Subcutaneous adipose tissue (tissue), 4 donors: Measurements from ENCODE around the gene BRD9. TPM values are rescaled to one million over a fixed set of nuclear protein-coding genes. Genes with fewer than 3 reads are reported as not detected.

ENCODE experiments used
- total RNA-seq, 4 donors: library from RNA; depleted of rRNA; stranded (reverse); fragments of >200 nt; gene quantifications; one replicate each; pipeline ENCODE4 v1.1.0, GENCODE V29; 2016
- TF ChIP-seq, protein P1 (sequence below): fragments of 450-650 bp; IDR thresholded peaks from one replicate; pipeline ENCODE4 v1.5.1; 2016; ENCODE audit warnings: low read depth, mild to moderate bottlenecking, control low read depth, antibody characterized with exemption, moderate library complexity

BRD9 gene
- total RNA-seq, 4 donors from 2014 or later, result 22.6 to 34.5 (median 29.8) TPM

DNA sequence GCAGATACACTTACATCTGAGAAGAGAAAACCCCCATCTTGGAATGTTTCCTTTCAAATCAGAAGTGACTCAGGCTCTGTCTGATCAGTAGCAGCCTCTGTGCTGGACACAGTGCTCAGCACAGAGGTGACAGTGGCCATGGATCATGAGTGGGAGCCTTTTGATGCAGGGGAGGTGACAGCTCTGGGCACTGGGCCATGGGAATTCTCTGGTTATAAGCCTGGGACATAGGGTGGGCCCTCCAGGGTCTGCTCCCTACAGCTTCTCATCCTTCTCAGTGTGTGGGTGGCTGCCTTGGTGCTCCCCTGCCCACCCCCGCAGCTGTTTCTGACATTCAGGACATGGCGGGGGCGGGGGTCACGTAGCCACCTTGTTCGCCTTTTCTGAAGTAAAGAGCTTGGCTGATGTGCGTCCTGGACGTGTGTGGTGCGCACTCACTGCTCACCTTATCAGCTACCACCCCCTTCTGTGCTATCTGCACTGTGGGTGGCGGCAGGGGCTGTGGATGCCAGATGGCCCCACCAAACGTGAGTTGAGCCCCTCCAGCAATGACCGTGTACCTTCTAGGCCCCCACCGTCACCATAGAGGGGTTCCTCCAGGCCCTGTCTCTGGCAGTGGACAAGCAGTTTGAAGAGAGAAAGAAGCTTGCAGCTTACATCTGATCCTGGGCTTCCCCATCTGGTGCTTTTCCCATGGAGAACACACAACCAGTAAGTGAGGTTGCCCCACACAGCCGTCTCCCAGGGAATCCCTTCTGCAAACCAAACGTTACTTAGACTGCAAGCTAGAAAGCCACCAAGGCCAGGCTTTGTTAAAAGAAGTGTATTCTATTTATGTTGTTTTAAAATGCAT is 24.1 kb upstream of the BRD9 start:
- TF ChIP-seq, protein P1, sequence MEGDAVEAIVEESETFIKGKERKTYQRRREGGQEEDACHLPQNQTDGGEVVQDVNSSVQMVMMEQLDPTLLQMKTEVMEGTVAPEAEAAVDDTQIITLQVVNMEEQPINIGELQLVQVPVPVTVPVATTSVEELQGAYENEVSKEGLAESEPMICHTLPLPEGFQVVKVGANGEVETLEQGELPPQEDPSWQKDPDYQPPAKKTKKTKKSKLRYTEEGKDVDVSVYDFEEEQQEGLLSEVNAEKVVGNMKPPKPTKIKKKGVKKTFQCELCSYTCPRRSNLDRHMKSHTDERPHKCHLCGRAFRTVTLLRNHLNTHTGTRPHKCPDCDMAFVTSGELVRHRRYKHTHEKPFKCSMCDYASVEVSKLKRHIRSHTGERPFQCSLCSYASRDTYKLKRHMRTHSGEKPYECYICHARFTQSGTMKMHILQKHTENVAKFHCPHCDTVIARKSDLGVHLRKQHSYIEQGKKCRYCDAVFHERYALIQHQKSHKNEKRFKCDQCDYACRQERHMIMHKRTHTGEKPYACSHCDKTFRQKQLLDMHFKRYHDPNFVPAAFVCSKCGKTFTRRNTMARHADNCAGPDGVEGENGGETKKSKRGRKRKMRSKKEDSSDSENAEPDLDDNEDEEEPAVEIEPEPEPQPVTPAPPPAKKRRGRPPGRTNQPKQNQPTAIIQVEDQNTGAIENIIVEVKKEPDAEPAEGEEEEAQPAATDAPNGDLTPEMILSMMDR, result no peak

DNA sequence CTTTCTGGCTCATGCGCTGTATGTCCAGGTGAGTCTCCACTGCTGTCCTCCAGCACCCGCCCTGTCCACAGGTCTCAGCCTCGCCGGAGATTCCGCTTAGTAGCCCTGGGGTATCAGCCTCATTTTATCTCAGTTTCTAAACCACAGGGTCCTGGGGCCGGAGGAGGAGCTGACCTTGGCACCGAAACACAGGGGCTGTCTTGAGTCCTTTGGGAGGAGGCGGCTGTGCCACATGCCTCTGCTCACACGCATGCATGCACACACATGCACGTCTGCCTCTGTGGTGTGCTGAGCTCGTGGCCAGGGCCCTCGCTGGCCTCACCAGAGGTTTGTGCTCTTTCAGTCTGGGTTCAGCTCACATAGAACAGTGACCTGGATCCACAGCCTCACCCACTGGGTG is 23.3 kb upstream of the BRD9 start:
- TF ChIP-seq, protein P1, result no peak

DNA sequence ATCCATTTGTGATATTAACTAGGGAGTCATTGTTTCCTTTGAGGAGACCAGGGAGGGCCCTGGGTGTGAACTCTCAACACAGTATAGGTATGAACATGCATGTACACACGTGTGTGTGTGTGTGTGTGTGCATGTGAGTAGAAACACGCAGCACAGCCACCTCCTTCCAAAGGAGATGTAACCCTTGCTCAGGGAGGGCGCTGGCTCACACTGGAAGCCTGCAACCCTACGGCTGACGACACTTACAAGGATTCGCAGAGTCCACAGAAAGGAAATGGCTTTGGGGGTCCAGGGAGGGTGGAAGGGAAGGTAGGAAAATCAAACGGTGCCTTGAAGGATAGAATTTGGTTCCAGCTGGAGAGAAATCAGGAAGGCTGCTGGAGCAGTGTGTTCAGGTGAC is 22.0 kb upstream of the BRD9 start:
- TF ChIP-seq, protein P1, result no peak

DNA sequence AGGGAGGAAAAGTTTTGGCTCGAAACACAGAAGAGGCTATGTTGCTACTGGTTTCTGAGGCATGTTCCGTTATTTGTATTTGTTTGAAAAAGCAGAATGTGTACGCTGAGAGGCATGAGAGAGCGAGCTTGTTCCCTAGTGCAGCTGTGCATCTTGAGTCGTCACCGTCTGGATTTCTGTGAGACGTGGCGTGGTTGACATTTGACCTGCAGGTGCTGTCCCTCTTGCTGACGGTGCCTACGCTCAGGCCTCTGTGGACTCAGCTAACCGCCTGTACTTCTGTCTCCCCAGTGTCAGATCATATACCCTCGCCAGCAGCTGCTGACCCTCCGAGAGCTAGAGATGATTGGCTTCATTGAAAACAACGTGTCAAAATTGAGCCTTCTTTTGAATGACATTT is 21.6 kb upstream of the BRD9 start:
- TF ChIP-seq, protein P1, result no peak

DNA sequence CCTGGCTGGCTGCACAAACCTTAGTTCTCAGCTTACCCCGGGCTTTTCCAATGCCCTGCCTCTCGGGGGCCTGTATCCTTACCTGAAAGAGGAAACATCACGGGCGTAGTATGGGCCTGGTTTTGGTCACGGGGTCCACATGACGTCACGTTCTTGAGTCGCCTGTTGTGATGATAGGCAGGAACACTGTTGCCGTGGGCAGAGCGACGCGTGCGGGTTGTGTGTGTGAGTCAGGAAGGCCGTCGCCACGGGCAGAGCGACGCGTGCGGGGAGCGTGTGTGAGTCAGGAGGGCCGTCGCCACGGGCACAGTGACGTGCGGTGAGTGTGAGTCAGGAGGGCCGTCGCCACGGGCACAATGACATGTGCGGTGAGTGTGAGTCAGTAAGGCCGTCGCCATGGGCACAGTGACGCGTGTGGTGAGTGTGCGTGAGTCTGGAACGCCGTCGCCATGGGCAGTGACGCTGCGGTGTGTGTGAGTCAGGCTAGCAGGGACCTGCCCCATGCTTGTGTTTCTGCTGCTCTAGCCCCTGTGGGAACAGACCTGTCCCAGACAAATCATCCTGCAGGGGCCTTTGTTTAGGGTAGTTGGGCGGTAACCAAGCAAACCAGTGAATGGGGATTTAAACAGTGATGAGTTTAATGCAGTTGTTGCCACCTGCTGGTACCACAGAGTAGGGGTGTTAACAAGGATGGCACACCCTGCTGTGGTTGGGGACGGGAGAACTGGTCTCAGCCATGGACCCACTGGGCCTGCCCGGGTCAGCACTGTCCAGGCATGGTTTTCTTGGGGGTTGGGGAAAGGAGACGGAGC is 19.9 kb upstream of the BRD9 start:
- TF ChIP-seq, protein P1, result no peak

DNA sequence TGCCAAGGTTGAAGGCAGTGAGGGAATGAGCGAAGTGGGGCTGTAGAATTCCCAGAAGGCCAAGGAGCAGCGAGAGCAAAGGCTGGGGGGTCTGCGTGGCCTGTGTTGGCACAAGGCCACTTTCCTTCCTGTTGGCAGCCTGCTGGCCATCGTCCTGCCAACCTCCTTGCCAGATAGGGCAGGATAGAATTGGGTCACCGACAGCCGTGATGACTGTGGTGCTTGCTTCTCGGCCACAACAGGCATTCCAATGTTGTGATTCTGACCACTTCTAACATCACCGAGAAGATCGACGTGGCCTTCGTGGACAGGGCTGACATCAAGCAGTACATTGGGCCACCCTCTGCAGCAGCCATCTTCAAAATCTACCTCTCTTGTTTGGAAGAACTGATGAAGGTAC is 19.0 kb upstream of the BRD9 start:
- TF ChIP-seq, protein P1, result no peak

DNA sequence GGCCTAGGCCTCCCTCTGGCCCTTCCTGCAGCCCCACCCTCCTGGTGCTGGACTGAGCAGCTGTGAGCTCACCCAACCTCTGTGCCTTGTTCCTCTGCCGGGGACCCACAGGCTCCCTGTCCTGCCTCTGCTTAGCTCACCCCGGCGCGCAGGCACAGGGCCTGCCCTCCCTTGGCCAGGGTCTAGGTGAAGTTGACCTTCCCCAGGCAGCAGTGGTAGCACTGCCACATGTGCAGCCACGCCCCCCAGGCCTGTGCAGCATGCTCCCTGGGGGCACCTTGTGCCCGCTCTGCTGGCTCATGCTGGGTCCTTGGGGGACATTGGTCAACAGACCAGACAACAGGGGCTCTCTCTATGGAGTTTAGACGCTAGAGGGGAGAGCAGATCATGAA is 18.2 kb upstream of the BRD9 start:
- TF ChIP-seq, protein P1, result no peak
